ENCODE measurements around the gene IL5RA. TPM values are rescaled to one million over a fixed set of nuclear protein-coding genes. Genes with fewer than 3 reads are reported as not detected.

Gene IL5RA
- total and polyA plus RNA-seq, 10 of the 15 experiments (the other 5 are each of a cell fraction or from before 2014, with no cell fraction given), result 0.04 to 0.53 (median 0.14) TPM; not detected in 6

DNA sequence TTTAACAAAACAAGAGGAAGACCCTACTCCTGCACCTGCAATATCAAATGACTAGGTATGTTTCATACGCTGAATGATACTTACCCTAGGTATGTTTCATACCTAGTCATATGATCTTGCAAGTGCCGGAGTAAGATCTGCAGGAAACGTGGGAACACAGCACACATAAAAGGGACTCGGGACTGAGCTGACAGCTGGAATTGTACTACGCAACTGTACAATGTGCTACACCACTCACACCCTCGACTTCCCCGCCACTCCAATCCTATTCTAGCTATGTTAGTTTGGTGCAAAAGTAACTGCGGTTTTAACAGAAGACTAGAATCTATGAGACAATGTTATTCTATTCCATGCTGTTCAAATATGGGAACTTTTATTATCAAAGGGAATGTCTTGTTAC is 47.3 kb upstream of the IL5RA start:
- Histone ChIP-seq H3K36me3 (ENCODE audit: control insufficient read depth in 2 of 2, insufficient read depth in 2 of 2, low read length in 1 of 2) (peaks cover 2 to 5% of the 10 kb centered on the region in 2 experiments; a peak in 3 of 4 replicates), H3K79me2 (ENCODE audit: control insufficient read depth, insufficient read depth, low read length) (no peaks in the 10 kb centered on the region), H3K4me1 (ENCODE audit: control insufficient read depth, insufficient read depth, low read length) (no peaks in the 10 kb centered on the region), H3K27me3 (replicated peaks in 1 of 2; ENCODE audit: control insufficient read depth in 2 of 2, insufficient read depth in 2 of 2, low read length in 1 of 2) (no peaks in the 10 kb centered on the region), H3K27ac (ENCODE audit: control insufficient read depth, insufficient read depth) (no peak overlapping the region), H3K4me3 (no peak overlapping the region), H2AFZ (ENCODE audit: control insufficient read depth, low read depth, low read length) (no peak overlapping the region), H3K9me3 (replicated peaks; ENCODE audit: control insufficient read depth, insufficient read depth, low read length) (no peaks in the 10 kb centered on the region; the same call in 2 of the 3 replicates), H3K4me2 (ENCODE audit: control insufficient read depth, insufficient read depth) (no peak overlapping the region), H4K20me1 (ENCODE audit: control insufficient read depth, insufficient read depth) (no peaks in the 10 kb centered on the region), H3K9ac (ENCODE audit: control insufficient read depth, insufficient read depth, low read length) (no peak overlapping the region)
- intact Hi-C loops (cut with micrococcal nuclease; ENCODE audit: unreplicated experiment), result no loop called here
- ChIA-PET RAD21 (ENCODE audit: unreplicated experiment) (no interaction called here), SMC1A (ENCODE audit: uncharacterized antibody, unreplicated experiment) (no interaction called here), CTCF (interaction anchor here (1.7 kb wide), 1 partner anchor 22 kb away, joined by 6 read pairs; the partner anchor contains the start of gene CRBN), POLR2A (no interaction called here)
- WGBS (ENCODE audit: insufficient coverage, insufficient replicate concordance, low lambda C conversion rate, missing lambda C conversion rate), result 97% methylated on average over 8 of the region's 8 CpGs
- TF ChIP-seq YY1 (IDR thresholded peaks at IDR 0.05; ENCODE audit: low read depth, low read length) (no peak), ATF7 (IDR thresholded peaks at IDR 0.05; ENCODE audit: low read depth) (no peak), ZNF622 (IDR thresholded peaks at IDR 0.05) (no peak)
- TF ChIP-seq, protein P1, sequence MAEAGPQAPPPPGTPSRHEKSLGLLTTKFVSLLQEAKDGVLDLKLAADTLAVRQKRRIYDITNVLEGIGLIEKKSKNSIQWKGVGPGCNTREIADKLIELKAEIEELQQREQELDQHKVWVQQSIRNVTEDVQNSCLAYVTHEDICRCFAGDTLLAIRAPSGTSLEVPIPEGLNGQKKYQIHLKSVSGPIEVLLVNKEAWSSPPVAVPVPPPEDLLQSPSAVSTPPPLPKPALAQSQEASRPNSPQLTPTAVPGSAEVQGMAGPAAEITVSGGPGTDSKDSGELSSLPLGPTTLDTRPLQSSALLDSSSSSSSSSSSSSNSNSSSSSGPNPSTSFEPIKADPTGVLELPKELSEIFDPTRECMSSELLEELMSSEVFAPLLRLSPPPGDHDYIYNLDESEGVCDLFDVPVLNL (IDR thresholded peaks at IDR 0.05; ENCODE audit: low read depth, low read length), result no peak
- TF ChIP-seq, protein P2, sequence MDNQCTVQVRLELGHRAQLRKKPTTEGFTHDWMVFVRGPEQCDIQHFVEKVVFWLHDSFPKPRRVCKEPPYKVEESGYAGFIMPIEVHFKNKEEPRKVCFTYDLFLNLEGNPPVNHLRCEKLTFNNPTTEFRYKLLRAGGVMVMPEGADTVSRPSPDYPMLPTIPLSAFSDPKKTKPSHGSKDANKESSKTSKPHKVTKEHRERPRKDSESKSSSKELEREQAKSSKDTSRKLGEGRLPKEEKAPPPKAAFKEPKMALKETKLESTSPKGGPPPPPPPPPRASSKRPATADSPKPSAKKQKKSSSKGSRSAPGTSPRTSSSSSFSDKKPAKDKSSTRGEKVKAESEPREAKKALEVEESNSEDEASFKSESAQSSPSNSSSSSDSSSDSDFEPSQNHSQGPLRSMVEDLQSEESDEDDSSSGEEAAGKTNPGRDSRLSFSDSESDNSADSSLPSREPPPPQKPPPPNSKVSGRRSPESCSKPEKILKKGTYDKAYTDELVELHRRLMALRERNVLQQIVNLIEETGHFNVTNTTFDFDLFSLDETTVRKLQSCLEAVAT (IDR thresholded peaks at IDR 0.05), result no peak
- BruUV-seq (replicated peaks), result no TSS peak
- in situ Hi-C loops (cut with MboI), result no loop called here
- DNase-seq (ENCODE audit: low read depth, low spot score) (no peak), FAIRE-seq (no peak), ATAC-seq (no peak)

All from GM12878 (cell line).